Measurements from ENCODE around the gene HAVCR2.

- no peak for TF ChIP-seq REST (IDR thresholded peaks at IDR 0.05; ENCODE audit: borderline replicate concordance)
- TF ChIP-seq REST (CRISPR knock-in tag; IDR thresholded peaks at IDR 0.05; ENCODE audit: low read depth): no peak
- TF ChIP-seq EZH2 (IDR thresholded peaks at IDR 0.05; ENCODE audit: borderline replicate concordance, low read depth, low read length): no peak
- no peak for TF ChIP-seq SNAPC5 (CRISPR knock-in tag; IDR thresholded peaks at IDR 0.05)
- TF ChIP-seq PATZ1 (CRISPR knock-in tag; IDR thresholded peaks at IDR 0.05; ENCODE audit: borderline replicate concordance): no peak
- no peak for TF ChIP-seq ZKSCAN8 (CRISPR knock-in tag; IDR thresholded peaks at IDR 0.05)
- TF ChIP-seq BHLHE40 (IDR thresholded peaks at IDR 0.05; ENCODE audit: low read length): no peak
- TF ChIP-seq POLR2AphosphoS5 (IDR thresholded peaks at IDR 0.05; ENCODE audit: control insufficient read depth, insufficient read depth, low read depth, low read length): no peak
- no peak for TF ChIP-seq POLR2AphosphoS2 (IDR thresholded peaks at IDR 0.05; ENCODE audit: low read length)
- no peak for TF ChIP-seq NR2C2 (CRISPR knock-in tag; IDR thresholded peaks at IDR 0.05)
- TF ChIP-seq NR2C2 (tag; IDR thresholded peaks at IDR 0.05): no peak
- TF ChIP-seq CBFB (CRISPR knock-in tag; IDR thresholded peaks at IDR 0.05): no peak
- TF ChIP-seq TARDBP (IDR thresholded peaks at IDR 0.05): no peak
Observed at GRCh38 chr5:157088342-157088990, 20.4 kb downstream of the HAVCR2 start.

Data from K562 (cell line).